IPS-NIHi11 (cell line): Measurements from ENCODE around the gene PRKCG.

Source experiments
- DNase-seq: peaks from one replicate; pipeline ENCODE4 v3.0.0; 2012; ENCODE audit warnings: mixed read lengths, low spot score

Gene PRKCG

DNA sequence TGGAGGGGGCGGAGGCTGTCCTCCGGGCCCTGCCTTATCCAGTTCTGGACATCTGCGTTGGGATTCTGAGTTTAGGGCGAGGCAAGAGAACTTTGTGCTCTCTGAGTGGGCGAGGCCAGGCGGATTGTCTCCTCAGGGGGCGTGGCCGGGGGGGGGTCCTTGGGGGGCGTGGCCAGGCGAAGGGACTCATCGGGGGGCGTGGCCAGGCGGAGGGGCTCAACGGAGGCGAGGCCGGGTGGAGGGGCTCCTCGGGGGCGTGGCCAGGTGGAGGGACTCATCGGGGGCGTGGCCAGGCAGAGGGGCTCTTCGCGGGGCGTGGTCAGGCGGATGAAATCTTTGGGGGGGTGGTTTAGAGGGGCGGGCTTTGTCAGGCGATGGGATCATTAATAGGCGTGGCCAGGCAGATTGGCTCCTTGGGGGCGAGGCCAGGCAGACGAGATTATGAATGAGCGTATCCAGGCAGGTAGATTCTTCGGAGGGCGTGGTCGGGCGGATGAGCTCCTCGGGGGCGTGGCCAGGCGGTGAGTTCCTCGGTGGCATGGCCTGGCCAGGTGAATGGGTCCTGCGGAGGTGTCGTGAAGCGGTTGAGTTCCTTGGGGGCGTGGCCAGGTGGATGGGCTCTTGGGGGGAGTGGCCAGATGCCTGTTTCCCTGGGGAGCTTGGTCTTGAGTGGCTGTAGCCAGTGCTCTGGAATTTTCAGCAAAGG lies 16.8 kb downstream of the PRKCG start:
- DNase-seq, result peak; percentile 93

DNA sequence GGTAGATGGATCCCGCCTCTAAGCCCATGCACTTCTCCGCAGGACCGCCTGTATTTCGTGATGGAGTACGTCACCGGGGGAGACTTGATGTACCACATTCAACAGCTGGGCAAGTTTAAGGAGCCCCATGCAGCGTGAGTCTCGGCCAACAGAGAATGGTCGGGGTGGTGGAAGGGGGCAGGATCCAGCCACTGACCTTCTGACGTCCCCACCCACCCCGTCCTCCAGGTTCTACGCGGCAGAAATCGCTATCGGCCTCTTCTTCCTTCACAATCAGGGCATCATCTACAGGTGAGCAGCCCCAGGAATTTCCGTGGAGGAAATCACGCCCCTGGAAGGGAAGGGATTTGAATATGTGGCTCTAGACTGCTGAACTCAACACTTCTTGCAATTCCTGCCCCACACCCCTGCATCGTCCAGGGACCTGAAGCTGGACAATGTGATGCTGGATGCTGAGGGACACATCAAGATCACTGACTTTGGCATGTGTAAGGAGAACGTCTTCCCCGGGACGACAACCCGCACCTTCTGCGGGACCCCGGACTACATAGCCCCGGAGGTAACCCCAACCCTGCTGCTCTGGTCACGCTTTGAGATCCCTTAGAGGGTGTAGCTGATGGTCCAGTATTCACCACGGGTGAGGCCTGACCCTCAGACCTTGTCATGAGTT lies 18.3 kb downstream of the PRKCG start:
- no peak for DNase-seq

DNA sequence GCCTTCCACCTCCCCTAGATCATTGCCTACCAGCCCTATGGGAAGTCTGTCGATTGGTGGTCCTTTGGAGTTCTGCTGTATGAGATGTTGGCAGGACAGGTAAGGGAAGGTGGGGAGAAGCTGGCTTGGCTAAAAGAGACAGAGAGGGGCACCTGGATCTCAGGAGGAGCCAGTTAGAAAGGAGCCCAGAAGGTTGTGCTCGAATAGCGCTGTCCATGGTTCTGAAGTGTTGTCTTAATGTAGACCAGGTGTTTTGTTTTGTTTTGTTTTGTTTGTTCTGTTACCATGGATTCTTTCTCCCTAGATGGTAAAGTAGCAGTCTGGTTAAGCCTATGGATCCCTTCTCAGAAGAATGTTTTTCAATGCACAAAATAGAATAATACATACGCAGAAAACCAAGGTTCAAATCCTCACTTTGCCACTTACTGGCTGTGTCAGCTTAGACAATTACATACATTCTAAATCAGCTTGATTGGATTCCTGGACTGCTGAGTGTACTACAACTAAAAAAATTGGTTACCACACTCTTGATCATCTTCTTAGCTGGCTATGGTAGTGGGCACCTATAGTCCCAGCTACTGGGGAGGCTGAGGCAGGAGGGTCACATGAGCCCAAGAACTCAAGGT lies 21.2 kb downstream of the PRKCG start:
- peak; percentile 55 for DNase-seq

DNA sequence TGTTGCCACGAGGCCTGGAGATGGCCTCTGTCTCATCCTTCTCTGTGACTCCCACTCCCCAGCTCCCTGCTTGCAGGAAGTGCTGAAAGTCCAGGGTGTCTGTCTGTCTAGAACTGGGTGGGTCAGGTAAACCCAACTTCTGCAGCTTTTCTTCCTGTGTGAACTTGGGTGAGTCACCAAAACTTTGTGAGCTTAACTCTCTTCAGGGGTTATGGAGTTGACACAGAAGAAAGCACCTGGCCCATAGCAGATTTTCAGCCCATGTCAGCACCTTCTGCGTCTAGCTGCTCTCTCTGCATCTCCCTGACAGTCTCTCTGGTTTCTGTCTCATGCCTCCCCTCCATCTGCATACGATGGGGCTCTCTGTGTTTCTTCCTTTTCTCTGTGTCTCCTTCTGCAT lies 22.9 kb downstream of the PRKCG start:
- no peak for DNase-seq

DNA sequence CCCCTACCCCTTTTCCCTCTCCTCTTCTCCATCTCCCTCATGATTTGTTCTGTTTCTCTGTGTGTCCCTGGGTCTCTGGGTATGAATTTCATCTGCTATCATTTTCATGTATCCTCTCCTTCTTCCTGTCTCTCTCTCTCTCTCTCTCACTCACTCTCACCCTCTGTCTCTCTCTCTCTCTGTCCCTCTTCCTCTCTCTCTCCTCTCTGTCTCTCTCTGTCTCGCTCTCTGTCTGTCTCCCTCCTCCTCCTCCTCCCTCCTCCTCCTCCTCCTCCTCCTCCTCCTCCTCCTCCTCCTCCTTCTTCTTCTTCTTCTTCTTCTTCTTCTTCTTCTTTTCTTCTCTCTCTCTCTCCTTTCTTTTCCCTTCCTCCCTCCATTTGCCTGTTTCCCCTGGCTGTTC lies 23.8 kb downstream of the PRKCG start:
- DNase-seq, result no peak

DNA sequence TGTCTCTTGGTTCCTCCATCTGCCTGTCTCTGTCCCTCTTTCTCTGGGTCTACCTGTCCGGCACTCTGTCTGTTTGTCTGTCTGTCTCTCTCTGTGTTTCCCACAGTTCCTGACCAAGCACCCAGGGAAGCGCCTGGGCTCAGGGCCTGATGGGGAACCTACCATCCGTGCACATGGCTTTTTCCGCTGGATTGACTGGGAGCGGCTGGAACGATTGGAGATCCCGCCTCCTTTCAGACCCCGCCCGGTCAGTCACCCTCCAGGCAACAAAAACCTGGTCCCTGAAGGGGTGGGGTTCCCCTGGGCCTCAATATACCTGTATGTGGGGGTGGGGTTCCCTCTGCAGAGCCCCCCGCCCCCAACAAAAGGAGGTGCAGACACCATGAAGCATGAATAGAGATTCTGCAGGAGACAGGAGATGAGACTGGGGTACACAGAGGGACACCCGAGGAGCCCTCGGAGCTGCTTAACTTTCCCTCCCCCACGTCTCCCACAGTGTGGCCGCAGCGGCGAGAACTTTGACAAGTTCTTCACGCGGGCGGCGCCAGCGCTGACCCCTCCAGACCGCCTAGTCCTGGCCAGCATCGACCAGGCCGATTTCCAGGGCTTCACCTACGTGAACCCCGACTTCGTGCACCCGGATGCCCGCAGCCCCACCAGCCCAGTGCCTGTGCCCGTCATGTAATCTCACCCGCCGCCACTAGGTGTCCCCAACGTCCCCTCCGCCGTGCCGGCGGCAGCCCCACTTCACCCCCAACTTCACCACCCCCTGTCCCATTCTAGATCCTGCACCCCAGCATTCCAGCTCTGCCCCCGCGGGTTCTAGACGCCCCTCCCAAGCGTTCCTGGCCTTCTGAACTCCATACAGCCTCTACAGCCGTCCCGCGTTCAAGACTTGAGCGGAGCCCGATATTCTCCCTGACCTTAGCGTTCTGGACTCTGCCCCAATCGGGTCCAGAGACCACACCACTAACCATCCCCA lies 24.5 kb downstream of the PRKCG start:
- DNase-seq, result peak; percentile 78

DNA sequence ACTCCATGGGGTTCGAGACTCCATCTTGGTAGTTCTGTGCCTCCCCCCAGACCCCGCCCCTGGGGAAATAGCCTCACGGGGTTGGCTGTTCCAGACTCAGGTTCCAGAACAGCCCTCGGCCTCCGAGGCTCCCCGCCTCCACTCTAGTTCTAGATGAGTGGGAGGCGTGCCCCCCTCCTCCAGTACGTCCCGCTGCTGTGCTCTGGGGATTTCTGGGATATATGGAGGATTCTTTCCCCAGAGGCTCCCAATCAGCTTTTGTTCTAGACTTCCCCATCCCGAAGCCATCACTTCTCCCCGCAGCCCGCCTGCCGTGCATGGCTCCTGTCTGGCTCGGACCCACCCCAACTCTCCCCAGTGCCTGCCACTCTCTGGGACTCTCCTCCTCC lies 25.2 kb downstream of the PRKCG start:
- DNase-seq, result no peak

DNA sequence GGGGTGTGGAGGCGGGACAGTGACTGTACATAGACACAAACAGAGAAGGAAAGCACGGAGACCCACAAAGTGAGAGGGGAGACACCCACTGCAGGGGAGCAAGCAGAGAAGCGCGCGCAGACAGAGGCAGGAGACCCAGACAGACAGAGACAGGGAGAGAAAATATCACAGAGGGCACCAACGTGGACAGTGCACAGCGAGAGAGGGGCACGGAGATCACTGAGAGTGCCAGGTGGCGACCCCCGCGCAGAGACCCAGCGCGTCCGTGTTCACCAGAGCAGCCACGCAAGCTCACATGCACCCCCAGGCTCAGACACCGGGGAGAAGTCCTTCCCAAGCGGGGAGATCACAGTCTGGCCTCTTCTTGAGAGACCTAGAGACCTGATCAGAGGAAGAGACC lies 25.7 kb downstream of the PRKCG start:
- DNase-seq, result no peak

DNA sequence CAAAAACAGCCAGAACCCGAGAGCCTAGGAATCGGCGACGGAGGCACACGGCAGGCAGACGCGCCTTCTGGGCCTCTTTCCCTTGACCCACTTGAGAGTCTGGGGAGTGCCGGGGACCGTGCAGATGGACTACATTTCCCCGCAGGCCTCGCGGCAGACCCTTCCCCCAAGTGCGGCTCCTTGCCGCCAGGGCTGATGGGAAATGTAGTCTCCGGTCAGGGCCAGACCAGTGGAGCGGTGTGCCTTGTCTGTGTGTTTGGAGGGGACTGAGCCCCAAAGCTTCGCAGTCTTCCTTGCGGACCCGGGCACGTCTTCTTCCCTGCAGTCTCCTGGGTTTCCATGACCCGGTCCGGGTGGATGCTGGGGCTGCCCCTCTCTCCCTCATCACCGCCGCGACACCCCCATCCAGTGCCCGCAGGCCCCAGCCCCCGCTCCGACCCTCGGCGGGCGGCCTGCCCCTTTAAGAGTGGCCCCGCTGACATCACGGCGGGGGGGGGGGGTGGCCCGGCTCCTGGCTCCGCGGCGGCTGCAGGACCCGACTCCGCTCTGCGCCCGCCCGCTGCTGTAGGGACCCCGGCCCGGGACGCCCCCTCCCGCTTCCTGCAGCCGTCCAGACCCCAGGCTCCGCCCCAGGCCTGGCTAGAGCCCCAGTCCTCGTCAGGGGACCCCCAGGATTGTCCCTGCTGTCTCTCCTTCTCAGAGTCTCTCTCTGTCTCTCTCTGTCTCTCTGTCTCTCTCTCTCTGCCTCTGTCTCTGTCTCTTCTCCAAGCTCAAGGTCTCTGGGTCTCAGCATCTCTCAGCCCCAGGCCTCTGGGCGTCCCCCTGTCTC lies 26.3 kb downstream of the PRKCG start:
- DNase-seq, result peak; percentile 77

DNA sequence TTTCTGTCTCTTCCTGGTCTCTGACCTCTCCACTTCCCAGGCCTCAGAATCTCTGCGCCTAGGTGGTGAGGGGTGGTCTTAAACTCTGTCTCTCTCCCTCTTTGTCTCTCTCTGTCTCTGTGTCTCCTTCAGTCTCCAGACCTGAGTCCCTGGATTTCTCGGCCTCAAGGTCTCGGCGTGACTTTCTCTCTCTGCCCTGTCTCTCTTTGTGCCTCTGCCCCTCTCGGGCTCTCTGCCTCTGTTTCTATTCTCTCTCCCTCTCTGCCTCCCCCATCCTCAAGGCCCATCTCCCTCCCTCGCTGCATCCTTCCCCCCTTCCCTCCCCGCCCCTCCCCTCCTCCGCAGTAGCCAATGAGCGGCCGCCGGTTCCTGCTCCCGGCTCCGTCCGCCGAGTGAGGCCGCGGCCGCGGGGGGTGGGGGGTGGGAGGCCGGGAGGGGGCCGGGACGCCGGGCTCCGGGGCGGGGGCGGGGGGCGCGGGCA lies 27.0 kb downstream of the PRKCG start, which contains the start of gene CACNG7:
Gene CACNG7, plus strand, starts transcription at position 344 of the 481 bp plus-strand sequence. CDS start 3,554 bp downstream, outside the sequence.
- DNase-seq, result peak; percentile 74

DNA sequence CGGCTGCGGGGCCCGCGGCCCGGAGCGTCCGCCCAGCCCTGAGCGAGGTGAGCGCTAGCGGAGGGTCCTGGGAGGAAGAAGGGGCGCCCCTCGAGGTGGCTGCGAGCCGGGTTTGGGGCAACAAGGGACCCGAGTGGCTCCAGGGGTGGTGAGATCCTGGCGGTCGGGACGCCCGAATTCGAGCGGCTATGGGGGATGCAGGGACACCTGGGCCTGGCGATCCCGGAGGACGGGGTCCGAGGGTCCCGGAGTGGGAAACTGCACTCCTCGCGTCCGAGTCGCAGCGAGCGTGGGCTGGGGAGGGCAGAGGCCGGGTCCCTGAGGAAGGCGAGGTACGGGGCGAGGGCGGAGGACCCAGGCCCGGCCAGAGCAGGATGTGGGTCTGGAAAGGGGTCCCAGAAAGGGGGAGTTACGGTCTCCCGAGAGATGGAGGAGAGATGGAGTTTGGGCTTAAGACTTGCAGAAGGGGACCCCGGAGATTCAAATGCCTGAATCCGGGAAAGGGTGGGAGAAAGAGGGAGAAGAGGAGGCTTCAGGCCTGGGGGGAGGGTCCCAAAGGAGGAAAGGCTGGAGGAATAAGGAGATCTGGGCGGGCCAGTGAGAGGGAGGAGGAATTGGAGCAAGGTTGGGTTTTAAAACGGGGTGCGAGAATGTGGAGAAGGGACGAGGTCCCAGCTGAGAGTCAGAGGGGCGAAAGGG lies 27.6 kb downstream of the PRKCG start:
- no peak for DNase-seq

DNA sequence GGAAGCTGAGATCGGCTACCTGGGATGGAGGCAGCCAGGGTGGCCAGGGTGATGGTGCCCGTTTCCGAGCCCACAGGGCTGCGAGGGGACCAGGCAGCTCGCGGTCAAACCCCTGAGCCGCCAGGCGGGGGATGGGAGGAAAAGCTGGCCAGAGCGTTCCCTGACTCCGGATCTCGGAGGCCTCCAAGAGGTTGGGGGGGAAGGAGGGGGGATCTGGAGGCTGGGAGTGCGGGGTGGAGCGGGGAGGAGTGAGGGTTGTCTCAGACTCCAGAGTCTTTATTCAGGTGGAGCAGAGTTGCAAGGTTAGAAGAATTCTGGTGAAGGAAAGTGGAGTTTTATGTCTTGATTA lies 28.1 kb downstream of the PRKCG start:
- DNase-seq, result peak; percentile 72

DNA sequence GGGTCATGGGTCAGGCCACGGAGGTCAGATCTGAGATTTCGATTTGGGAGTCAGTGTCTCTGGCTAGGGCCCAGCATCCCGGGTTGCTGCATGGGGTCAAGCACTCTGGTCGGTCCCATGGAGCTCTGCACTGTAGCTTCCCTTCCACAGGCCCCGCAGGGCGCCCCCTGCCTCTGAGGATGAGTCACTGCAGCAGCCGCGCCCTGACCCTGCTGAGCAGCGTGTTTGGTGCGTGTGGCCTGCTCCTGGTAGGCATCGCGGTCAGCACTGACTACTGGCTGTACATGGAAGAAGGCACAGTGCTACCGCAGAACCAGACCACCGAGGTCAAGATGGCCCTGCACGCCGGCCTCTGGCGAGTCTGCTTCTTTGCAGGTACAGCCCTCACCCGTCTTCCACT lies 30.7 kb downstream of the PRKCG start:
- peak; percentile 85 for DNase-seq

DNA sequence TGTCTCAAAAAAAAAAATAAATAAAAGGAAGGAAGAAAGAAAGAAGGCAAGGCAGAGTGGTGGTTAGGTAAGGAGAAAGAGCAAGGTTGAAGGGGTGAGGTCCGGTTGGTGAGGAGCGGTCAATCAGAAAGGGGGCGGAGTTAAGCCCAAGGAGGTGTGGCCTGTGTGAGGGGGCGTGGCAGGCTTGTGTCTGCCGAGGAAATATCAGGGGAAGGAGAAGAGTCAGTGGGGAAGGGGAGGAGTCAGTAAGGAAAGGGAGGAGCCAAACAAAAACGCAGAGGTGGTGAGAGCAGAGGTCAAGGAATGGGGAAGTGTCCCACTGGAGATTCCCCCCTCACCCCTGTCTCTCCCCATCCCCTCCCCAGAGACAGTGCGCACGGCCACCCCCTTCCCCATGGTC lies 33.0 kb downstream of the PRKCG start:
- DNase-seq, result peak; percentile 83

DNA sequence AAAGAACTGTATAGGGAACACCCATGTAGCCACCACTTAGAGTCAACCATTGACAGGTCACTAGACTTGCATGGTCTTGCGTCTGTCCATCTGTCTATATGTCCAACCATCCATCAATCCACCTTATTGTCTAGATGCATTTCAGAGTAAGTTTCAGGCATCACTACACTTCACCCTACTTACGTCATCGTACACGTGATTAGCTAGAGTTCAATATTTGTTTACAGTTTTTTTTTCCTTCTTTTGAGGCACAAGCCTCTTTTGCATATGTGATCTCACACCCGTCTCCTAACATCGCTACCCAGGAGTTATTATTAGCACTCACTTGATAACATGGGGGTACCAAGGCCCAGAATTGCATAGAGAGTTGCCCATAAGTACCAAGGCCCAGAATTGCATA lies 34.0 kb downstream of the PRKCG start:
- no peak for DNase-seq

DNA sequence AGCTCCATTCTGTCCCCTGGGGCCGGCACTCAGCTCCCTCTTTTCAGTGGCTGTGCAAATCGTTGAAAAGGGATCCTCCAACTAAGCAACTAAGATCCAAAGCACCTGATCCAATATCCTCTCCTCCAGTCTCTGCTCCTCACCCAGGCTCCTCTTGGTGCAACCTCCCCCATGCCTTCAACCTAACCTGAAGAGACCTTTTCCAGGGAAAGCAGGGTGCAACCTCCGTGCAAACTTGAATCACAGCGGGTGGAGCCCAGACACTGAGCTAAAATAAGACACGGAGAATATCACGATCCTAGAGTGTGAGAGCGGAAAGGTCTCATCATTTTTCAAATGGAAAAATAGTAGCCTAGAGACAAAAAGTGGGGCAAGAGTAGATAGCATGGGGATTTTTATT lies 35.4 kb downstream of the PRKCG start:
- DNase-seq, result no peak

DNA sequence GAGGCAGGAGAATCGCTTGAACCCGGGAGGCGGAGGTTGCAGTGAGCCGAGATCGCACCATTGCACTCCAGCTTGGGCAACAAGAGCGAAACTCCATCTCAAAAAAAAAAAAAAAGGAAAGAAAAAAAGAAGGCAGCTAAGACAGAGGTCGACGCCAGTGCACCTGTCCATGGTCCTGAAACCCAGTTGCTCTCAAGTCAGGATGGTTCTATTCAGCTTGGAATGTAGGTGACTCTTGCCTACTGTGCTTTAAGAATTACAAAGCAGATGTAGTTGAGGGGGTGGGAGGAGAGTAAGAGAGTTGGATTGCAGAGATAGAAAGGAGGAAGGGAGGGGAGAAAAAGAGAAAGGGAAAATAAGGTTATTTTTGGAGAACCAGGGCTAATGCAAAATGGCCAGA lies 45.7 kb downstream of the PRKCG start:
- DNase-seq, result peak; percentile 92

DNA sequence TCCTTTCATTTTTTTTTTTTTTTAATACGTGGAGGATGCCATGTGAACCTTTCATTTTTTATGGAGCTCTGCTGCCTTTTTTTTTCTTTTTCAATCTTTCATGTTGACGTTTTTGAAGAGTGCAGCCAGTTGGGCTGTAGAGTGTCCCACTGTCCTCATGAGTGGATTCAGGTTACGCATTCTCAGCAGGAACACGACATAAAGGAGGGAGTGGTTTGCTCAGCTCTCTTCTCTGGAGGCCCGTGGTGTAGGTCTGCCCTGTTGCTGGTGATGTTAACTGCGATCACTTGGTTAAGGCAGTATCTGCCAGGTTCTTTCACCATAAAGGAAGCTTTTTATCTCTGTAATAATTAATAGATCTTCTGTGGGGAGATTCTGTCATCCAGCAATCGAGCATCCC lies 54.0 kb downstream of the PRKCG start:
- DNase-seq, result no peak

DNA sequence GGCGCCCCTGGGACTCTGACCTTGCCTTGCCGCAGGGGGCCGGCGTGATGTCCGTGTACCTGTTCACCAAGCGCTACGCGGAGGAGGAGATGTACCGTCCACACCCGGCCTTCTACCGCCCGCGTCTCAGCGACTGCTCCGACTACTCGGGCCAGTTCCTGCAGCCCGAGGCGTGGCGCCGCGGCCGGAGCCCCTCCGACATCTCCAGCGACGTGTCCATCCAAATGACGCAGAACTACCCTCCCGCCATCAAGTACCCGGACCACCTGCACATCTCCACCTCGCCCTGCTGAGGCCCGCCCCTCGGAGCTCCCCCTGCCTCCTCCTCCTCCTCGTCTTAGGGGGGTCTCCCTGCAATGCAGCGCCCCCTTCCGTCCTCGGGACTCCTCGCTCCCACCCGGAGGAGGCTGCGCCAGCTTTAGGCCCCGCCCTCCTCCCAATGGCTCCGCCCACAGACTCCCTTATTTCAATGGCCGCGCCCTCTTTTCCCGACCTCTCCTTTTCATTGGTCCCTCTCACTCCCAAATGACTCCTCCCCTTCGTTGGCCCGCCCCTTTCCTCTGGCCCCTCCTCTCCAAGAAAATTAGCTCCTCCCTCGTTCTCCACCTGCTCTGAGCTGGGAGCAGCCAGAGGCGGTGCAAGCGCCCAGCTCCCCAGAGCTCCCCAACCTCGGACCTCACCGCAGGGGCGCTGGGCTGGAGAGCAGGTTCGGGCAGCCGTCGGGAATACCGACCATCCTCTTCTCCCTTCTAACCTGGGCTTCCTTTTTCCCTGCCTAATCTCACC lies 60.2 kb downstream of the PRKCG start:
- DNase-seq, result peak; percentile 95

DNA sequence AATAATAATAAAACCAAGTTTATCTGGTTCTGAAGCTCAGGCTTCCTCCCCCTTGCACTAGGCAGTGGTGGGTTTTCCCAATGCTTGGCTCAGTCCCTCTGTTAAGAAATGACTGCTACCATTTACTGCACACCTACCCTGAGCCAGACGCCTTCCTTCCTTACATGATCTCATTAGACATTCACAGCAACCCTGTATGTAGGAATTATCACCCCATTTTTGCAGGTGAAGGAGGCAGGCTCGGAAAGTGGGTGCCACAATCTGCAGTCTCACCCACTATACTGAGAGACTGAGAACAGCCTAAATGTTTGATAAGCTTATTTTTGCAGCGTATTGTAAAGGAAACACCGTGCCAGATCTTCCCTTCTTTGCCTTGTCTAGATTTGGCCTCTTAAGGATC lies 62.4 kb downstream of the PRKCG start:
- DNase-seq, result no peak
